Left cardiac atrium (tissue), 4 donors: ENCODE results near the gene OARD1. TPM values are rescaled to one million over a fixed set of nuclear protein-coding genes. Genes with fewer than 3 reads are reported as not detected.
A peak's percentile ranks its signal among the peaks of the same experiment; 100 is the strongest.
"Not testable (repeated sequence)": the region's sequence is repeated elsewhere in the genome, so short reads cannot be mapped to it uniquely, and the experiment has no call there.

Experiments
- ATAC-seq, 2 donors: fragments of 200-7000 bp; cut with Tn5 transposase; one replicate each; pipeline ENCODE4 v1.9.1; 2020; ENCODE audit warnings: mild to moderate bottlenecking in 2 of 2, moderate library complexity in 2 of 2
- DNase-seq: peaks from one replicate; pipeline ENCODE4 v3.0.0-alpha.2; 2020
- intact Hi-C, 2 donors: fragments of 100-400 bp; cut with DNase I; formaldehyde crosslinking; loops; one replicate each; pipeline versions ENCODE4 v1.14.1 to v1.15.1; 2022 to 2023
- long read RNA-seq: library from polyadenylated mRNA; unstranded; transcript quantifications from one replicate; pipeline ENCODE4 v2.0.0, GENCODE V29; 2021
- total RNA-seq, 2 donors: library from RNA; stranded (reverse); fragmentation: NEBNext Ultra II Directional; extraction: Animal tissue kit (Norgen Biotek cat#: 25700); gene quantifications; one replicate each; pipeline ENCODE4 v1.2.1, GENCODE V29; 2021
- donor health status: DM: no; HTN: yes; CAD: no.
- donor health status: DM: no; HTN: yes; CAD: no; lungs with severe emphysema.
- donor health status: DM: yes; HTN: yes; CAD: no.
- donor health status: Dilated cardiomyopathy.

OARD1 gene, protein sequence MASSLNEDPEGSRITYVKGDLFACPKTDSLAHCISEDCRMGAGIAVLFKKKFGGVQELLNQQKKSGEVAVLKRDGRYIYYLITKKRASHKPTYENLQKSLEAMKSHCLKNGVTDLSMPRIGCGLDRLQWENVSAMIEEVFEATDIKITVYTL
- 10 to 100 TPM; 13.9 to 16.3 TPM for total RNA-seq
- long read RNA-seq, partial matches to known transcripts, result 1 of 10 reads
- long read RNA-seq, other reads (novel, unspliced or antisense), result 3 of 10 reads

DNA sequence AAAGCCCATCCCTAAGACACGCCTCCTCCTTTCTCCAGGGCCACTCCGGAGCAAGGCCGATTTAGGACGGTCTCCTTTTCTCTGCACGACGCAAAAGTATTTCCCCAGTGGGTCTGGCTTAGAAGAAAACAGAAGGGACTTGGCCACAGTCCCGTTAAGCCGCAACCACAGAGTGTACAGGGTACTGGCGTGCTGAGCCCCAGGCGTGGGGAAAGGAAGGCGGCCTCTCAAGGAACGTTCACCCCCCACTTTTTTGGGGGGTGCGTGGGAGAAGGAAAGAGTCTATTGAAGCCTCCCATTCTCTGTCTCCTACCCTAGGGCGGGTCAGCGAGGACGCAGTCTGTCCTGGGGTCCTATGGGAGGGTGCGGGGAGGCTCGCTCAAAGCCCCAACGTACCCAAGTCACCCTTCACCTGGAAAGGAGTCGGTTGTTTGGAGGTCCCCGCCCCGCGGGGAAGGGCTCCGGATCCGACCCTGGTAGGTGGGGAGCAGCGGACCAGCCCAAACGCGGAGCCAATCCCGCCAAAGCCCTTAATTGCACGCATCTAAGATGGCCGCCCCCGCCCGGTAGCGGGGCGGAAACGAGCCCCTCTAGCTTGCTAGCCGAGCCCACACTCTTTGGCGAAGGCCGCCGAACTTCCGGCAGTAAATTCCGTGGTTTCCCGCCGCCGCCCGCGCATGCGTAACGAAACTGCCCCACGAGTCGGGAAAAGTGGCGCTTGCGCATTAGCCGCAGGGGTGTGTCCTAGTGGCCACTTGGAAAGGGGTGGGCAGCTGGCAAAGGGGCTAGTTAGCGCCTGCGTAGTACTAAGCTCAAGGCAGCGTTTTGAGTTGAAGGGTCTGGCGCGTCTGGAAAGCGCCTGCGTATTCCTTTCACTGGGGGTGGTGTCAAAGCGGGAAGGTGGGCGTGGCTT is at the start of gene OARD1:
TSS of gene OARD1 (minus strand) at position 434 of the 913 bp plus-strand sequence. CDS start 722 bp downstream, outside the sequence.
- intact Hi-C loops, result no loop called here
- DNase-seq, result peak; percentile 100
- peak; percentile 85 to 86 for ATAC-seq

DNA sequence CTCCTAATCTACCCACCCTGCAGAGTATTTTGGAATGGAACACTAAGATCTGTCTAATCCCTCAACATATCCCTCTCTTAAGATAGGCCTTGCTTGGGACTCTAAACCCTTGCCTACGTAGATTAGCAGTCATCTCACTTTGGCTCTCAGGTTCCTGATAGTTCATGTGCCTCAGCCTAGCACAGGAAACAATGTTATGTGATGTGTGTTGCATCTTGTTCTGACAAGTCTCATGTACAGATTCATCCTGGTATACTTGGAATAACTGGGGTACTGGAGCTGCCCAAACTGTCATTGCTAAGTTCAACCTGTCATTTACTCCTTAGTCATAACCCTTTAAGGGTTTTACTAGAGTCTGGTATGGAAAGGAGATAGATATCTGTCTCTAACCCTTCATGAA is 47.9 kb upstream of the OARD1 start:
- DNase-seq (no peak), ATAC-seq (no peak)
- intact Hi-C loops, result no loop called here

DNA sequence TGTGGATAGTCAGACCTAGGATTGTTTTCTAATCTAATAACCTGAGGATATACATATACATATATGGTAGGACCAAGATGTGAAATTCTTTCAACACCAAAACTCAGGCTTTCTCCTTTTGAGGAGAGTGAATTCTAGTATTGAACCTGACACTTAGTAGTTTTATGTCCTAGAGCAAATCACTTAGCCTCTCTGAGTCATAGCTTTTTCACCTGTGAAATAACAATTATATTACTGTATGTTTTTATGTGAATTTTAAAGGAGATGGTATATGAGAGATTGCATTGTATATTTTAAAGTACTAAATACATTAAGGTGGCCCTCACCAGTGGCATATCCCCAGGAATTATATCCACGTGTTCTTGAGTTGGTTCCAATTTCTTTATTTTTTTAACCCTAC is 47.4 kb upstream of the OARD1 start:
- intact Hi-C loops, result no loop called here
- ATAC-seq, result no peak
- no peak for DNase-seq

DNA sequence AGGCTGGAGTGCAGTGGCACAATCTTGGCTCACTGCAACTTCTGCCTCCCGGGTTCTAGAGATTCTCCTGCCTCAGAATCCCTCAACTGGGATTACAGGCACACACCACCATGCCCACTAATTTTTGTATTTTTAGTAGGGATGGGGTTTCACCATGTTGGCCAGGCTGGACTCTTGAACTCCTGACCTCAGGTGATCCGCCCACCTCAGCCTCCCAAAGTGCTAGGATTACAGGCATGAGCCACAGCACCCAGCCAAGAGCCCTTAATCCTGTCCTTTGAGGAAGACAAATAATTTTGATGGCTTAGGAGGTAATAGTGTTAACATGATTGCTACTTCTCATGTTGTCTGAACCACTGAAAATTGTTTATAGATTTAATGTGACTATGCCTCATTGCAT is 42.9 kb upstream of the OARD1 start:
- DNase-seq, ATAC-seq, intact Hi-C loops: not testable (repeated sequence)

DNA sequence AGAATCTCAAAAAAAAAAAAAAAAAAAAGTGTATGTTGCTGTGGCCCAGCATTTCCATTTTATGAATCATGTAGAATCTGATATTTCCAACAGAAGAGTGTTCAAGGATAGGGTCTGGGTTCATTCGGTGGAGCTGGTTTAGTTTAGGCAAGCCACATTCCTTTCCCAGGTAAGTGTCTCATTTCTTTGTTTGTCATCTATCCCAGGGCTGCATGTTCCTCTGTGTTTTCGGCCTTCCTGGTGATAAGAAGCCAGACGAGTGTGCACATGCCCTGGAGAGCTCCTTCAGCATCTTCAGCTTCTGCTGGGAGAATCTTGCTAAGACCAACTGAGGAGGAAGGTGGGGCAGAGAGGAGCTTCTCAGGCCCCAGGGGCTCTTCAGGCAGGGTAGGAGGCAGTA is 38.9 kb upstream of the OARD1 start:
- intact Hi-C loops, result no loop called here
- DNase-seq (no peak), ATAC-seq (no peak)

DNA sequence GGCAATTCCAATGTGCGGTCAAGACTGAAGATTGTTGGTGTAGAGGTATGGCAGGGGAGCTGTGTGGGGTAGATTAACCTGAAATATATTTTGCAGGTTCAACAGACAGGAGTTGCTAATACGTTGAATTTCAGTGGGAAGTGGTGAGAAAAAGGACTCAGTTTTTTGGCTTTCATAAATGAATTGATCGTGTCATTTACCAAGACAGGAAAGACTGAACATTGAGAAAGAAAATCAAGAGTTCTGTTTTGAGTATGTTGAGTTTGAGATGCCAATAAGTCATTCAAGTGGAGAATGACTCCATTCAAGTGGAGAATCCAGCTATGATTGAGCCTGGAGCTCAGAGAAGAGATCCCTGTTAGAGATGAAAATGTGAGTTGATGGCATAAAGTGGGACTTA is 31.7 kb upstream of the OARD1 start:
- no peak for ATAC-seq
- DNase-seq, result no peak
- intact Hi-C loops, result no loop called here

DNA sequence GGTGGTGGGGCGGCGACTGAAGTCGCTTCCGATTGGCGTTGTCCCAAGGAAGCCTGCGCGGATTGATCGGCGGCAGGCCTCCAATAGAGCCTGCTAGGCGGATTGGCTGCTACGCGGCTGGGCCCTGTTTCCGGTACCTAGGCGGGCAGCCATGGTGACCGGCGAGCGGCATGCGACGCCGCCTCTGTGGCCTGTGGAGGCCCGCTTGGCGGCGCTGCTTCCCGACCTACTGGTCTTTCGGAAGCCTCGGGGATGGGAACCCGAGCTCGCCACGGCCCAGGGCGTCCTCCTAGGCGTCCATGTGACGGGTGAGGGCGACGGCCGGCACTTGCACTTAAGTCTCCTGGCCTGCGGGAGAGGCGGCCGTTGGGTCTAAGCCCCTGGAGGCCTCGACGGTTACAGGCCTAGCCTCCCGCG is 28.7 kb upstream of the OARD1 start:
- ATAC-seq (peak in 1 of 2 donors; percentile 27), DNase-seq (peak; percentile 59)
- intact Hi-C loops, result no loop called here

DNA sequence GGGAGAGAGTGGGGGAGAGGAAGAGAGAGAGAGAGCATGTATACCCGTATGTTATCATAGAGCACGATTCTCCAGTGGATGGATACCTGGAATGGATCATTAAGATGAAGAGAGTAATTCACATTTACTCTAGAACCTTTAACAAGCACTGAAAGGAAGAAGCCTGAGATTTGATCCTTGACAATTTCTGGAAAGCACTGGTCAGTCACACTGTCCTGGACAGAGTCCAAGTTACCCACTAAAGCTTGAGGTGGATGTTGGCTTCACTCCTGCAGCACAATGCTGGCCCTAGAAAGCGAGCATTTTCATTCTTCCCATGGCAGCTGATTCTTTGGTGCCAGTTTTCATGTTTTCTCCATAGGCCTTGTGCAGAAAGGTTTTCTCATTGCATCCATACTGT is 26.2 kb upstream of the OARD1 start:
- intact Hi-C loops, result loop anchor here in 1 of 2 donors (10.0 kb wide), 1 partner anchor 216 kb away; no protein-coding TSS in a partner anchor
- ATAC-seq (no peak), DNase-seq (no peak)

DNA sequence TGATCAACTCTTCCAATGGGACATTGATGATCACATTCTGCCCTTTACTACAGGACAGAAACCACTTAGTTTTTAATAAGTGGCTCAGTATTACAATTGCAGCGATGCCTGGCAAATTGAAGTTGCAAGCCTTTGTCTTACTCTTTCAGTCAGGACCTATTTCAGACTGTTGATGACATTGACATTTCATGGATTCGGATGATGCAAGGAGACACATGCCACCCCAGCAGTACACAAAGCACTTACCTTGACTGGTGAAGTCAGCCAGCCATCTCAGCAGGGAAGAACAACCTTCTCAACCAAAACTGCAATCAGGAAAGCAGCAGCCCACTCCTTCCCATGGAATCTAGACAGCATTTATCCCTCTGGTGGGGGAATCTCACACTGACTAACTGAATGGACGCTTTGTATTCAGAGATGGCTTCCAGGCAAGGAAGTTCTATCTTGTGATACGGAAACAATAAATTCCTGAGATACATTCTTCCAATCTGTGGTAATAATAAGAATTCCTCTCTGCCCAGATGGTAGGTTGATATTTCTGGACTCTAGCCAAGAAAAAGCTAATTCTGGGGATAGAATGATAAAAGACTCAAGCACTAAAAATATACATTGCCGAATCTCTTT is 25.4 kb upstream of the OARD1 start:
- no peak for DNase-seq
- intact Hi-C loops, result loop anchor here in 1 of 2 donors (10.0 kb wide), 1 partner anchor 217 kb away; no protein-coding TSS in a partner anchor
- no peak for ATAC-seq

DNA sequence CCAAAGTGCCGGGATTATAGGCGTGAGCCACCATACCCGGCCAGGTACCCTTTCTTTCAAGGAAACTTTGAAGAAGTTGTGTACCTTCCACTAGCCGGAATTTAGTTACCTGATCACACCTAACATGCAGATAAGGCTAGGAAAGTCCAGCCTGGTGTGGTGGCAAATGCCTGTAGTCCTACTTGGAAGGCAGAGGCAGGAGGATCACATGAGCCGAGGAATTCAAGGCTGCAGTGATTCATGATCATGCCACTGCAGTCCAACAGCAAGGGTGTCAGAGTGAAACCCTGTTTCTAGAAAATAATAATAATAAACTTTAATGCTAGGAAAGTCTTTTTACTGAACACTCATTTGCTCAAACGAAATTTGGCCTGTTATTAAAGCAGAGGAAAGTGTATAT is 21.6 kb upstream of the OARD1 start:
- intact Hi-C loops, result loop anchor here in 1 of 2 donors (10.0 kb wide), 1 partner anchor 221 kb away; no protein-coding TSS in a partner anchor
- no peak for DNase-seq
- no peak for ATAC-seq

DNA sequence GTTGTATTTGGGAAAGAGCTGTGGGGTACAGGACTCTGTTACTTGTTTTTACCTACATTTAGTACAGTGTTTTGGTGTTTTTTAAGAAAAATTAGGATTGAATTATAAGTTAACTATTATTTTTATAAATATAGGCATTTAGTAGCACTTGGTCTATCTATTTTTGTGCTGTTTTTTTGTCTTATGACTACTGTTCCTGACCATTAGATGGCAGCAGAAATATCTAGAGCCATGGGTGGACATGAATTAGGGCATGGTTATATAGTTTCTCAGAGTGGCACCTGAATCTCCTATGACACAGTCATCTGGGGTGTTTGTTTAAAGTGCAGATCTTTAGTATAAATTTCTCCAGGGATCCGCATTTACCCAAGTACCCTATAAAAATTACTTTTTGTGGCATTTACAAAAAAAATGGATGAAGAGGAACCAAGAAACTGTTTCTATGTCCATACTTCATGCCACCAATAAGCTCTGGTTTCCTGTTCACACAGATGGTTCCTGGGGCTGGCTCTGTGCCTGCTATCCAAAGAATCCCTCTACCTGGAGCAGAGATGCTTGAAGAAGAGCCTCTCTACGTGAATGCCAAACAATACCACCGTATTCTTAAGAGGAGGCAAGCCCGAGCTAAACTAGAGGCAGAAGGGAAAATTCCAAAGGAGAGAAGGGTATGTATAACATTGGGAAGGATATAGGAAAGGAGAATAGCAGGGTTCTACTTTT is 20.4 kb upstream of the OARD1 start:
- intact Hi-C loops, result loop anchor here in 1 of 2 donors (10.0 kb wide), 1 partner anchor 222 kb away; no protein-coding TSS in a partner anchor

DNA sequence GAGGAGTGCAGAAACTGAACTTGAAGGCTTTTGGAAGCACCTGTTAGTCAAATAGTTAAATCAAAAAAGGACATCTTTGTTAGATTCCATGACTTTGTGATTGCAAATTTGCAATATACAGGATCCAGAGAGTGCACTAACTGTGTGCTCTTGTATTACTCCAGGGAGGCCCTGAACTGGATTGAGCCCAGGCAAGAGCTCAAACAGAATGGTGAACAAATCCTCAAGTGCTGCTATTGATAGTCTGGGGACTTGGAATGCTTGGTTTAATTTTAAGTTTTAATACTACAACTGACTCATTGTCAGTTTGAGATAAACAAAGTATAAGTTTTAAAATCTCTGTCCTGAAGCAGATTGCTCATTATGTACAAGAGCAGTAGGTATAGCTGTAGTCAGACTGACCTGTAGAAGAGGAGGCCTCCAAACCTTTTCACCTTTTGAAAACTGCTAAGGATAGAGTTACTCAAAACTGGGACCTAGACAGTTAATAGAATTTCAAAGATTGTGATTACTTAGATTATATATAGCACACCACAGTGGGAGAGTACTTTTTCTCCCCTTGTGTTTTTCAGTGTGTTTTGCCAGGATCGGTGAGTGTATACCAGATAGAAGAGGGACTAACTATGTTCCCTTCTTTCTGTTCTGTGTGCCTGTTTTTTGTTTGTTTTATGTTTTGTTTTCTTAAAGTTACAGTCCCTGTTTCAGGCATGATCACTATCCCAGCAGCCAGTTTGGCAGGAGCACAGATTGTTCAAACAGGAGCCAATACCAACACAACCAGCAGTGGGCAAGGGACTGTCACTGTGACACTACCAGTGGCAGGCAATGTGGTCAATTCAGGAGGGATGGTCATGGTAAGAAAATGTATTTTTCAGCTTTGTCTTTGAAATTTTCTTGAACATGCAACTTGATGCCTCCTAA is 18.9 kb upstream of the OARD1 start:
- intact Hi-C loops, result loop anchor here in 1 of 2 donors (10.0 kb wide), 1 partner anchor 224 kb away; no protein-coding TSS in a partner anchor
- no peak for ATAC-seq
- DNase-seq, result no peak

More for the DNA sequence above, 20.4 kb upstream of the OARD1 start:
- DNase-seq (no peak), ATAC-seq (no peak)

DNA sequence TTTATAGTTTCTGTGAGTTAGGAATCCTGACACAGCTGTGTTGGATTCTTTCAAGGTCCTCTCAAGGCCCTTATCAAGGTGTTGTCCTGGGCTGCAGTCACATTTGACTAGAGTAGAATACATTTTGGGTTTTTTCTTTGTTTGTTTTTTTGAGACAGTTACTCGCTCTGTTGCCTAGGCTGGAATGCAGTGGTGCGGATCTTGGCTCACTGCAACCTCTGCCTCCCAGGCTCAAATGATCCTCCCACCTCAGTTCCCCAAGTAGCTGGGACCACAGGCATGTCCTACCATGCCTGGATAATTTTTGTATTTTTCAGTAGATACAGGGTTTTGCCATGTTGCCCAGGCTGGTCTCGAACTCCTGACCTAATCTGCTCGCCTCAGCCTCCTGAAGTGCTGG is 16.3 kb upstream of the OARD1 start:
- DNase-seq (no peak), ATAC-seq (no peak)
- intact Hi-C loops, result no loop called here

DNA sequence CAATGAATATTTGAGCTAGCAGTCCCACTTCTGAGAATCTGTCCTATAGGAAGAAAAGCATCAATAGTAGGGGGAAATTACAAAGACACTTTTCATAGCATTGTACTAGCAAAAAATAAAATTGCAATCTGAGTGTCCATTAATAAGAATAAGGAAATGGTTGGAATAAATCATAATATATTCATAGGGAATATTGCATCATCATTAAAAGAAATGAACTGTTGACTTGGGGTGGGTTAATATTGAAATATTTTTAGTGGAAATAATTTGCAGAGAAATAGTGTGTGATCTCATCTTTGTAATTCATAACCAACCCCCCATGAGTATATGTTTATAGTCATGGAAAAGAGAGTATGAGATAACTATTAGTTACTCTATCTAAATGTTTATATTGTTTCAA is 13.0 kb upstream of the OARD1 start:
- intact Hi-C loops, result no loop called here
- DNase-seq (no peak), ATAC-seq (no peak)

DNA sequence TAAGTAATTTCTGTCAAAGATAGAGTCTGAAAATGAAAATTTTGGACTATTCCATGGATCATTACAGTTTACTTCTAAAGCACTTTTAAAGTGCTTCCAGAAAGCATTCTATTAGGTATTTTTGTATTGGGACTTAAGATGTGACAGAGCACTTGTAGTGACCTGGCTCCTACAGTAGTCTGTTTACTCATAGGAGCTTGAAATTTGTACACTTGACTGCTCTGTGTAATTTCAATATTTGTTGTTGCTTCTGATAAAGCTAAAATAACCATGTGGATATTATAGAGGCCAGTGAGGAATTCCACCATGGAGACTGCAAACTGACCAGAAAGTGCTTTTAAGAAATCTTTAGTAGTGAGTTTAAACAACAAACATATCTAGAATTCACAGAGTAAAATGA is 10.9 kb upstream of the OARD1 start:
- ATAC-seq (no peak), DNase-seq (no peak)
- intact Hi-C loops, result no loop called here

DNA sequence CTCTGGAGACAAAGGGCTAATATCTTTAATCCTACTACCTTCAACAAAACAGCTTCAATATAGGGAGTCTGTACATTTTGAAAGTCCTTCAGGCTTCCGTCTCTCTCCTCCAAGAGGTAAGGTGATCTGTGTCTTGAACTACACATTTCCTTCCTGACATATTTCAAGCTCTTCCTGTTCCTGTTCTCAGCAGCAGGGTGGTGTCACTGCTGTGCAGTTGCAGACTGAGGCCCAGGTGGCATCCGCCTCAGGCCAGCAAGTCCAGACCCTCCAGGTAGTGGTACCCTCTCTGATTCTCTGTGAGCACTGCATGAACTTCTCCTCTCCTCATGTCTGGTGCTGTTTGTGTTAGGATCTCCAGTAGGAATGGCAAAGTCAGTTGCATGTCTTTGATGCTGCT is 8.5 kb upstream of the OARD1 start:
- no peak for ATAC-seq

DNA sequence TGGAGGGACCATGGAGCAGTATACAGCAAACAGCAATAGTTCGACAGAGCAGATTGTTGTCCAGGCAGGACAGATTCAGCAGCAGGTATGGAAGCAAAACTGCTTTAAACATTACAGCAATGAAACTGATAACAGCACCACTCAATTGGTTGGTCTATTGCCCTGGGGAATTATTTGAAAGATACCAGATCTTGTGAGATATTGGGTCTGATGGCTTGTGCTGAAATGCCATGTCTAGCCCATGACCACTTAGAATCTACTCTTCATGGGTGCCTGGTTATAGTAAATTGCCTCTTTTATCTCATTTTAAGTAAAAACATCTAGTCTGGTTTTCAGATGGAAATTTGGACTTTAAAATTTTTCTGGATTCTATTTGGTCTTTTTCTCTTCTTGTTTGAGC is 6.9 kb upstream of the OARD1 start:
- DNase-seq, result no peak
- intact Hi-C loops, result no loop called here
- ATAC-seq, result no peak

More for the DNA sequence above, 8.5 kb upstream of the OARD1 start:
- no peak for DNase-seq
- intact Hi-C loops, result no loop called here

DNA sequence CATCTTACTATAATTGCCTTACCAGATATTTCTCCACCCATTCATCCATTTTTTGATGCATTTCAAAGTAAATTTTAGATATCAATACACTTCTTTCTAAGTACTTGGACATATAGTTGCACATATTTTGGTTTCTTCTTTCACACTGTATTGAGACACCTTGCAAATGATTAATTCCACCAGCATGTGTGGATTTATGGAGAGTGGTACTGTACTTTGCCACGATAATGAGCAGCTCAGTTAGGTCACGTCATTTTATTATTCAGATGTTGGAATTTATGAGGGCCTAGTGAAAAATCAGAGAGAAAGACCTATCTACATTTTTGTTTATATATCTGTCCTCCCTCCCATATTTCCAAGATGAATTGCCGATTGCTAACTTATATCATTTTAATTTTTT is 5.9 kb upstream of the OARD1 start:
- DNase-seq (no peak), ATAC-seq (no peak)
- intact Hi-C loops, result no loop called here
